ENCODE data around the gene NRXN3.

DNA sequence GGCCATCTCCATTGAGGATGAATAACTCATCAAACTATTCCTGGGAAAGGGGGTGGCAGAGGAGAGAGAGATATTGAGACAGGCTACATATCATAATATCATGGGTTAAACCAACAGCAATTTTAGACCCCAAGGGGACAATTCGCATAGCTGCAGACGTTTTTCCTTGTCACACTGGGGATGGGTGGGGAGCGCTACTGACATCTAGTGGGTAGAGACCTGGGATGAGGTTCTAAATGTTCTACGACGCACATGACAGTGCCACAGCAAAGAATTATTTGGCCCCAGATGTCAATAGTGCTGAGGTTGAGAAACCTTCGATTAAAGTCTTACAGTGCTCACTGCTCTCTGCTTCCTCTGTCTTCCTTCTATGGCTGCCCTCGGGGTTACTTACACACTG lies 425.6 kb downstream of the NRXN3 start:
- TF ChIP-seq, protein P1, sequence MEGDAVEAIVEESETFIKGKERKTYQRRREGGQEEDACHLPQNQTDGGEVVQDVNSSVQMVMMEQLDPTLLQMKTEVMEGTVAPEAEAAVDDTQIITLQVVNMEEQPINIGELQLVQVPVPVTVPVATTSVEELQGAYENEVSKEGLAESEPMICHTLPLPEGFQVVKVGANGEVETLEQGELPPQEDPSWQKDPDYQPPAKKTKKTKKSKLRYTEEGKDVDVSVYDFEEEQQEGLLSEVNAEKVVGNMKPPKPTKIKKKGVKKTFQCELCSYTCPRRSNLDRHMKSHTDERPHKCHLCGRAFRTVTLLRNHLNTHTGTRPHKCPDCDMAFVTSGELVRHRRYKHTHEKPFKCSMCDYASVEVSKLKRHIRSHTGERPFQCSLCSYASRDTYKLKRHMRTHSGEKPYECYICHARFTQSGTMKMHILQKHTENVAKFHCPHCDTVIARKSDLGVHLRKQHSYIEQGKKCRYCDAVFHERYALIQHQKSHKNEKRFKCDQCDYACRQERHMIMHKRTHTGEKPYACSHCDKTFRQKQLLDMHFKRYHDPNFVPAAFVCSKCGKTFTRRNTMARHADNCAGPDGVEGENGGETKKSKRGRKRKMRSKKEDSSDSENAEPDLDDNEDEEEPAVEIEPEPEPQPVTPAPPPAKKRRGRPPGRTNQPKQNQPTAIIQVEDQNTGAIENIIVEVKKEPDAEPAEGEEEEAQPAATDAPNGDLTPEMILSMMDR (IDR thresholded peaks at IDR 0.05; ENCODE audit: low read length) = 0 out of 2 replicates have a peak, but pooled peaks have one; percentile 6
- TF ChIP-seq EZH2 (IDR thresholded peaks at IDR 0.05; ENCODE audit: borderline replicate concordance, low read length) = no peak

All from OCI-LY1 (cell line).